Spleen (tissue), 13 donors: ENCODE results near the gene IFT172. TPM values are rescaled to one million over a fixed set of nuclear protein-coding genes. Genes with fewer than 3 reads are reported as not detected.
"Not testable (repeated sequence)": the region's sequence is repeated elsewhere in the genome, so short reads cannot be mapped to it uniquely, and the experiment has no call there.

ENCODE experiments used
- DNase-seq: peaks from one replicate; pipeline ENCODE4 v3.0.0-alpha.2; 2020
- H3K27ac ChIP-seq, 8 donors: fragments of 200-600 bp; sonication (generic) in 7 of 8; 1 replicate in 4 of 8; 2 replicates in 4 of 8; pipeline versions ENCODE4 v1.5.0 to v1.8.0; 2016 to 2021; ENCODE audit warnings: inconsistent platforms in 4 of 8, mild to moderate bottlenecking in 4 of 8, moderate library complexity in 1 of 8
- H3K27me3 ChIP-seq, 7 donors: fragments of 200-600 bp; sonication (generic) in 6 of 7; replicated peaks in 1 of 7; 1 replicate in 4 of 7; 2 replicates in 3 of 7; pipeline versions ENCODE4 v1.5.0 to v1.8.0; 2016 to 2021; ENCODE audit warnings: inconsistent platforms in 3 of 7, mild to moderate bottlenecking in 1 of 7
- H3K36me3 ChIP-seq, 6 donors: fragments of 200-600 bp; sonication (generic) in 5 of 6; 1 replicate in 4 of 6; 2 replicates in 2 of 6; pipeline versions ENCODE4 v1.5.0 to v1.8.0; 2016 to 2021; ENCODE audit warnings: inconsistent platforms in 2 of 6
- H3K4me1 ChIP-seq, 6 donors: fragments of 200-600 bp; sonication (generic) in 5 of 6; 1 replicate in 3 of 6; 2 replicates in 3 of 6; pipeline versions ENCODE4 v1.5.0 to v1.8.0; 2016 to 2021; ENCODE audit warnings: inconsistent platforms in 3 of 6
- H3K4me3 ChIP-seq, 8 donors: fragments of 200-600 bp; sonication (generic) in 7 of 8; 1 replicate in 4 of 8; 2 replicates in 4 of 8; pipeline versions ENCODE4 v1.5.0 to v1.8.0; 2016 to 2021; ENCODE audit warnings: inconsistent platforms in 4 of 8, mild to moderate bottlenecking in 4 of 8, moderate library complexity in 2 of 8
- H3K9me3 ChIP-seq, 8 donors: fragments of 200-600 bp; sonication (generic) in 7 of 8; 1 replicate in 4 of 8; 2 replicates in 4 of 8; pipeline versions ENCODE4 v1.5.0 to v1.8.0; 2016 to 2021; ENCODE audit warnings: inconsistent platforms in 4 of 8
- CTCF ChIP-seq, 11 experiments: fragments of 200-600 bp in 7 of 11; fragments of 450-650 bp in 4 of 11; sonication (generic) in 4 of 11; IDR thresholded peaks in 8 of 11; conservative IDR thresholded peaks in 3 of 11; 1 replicate in 7 of 11; 2 replicates in 4 of 11; pipeline versions ENCODE4 v1.4.0 to v1.8.0; 2016 to 2021; ENCODE audit warnings: antibody characterized with exemption in 11 of 11, inconsistent platforms in 4 of 11, mild to moderate bottlenecking in 1 of 11
- POLR2A ChIP-seq, 3 donors: fragments of 450-650 bp; IDR thresholded peaks; one replicate each; pipeline ENCODE4 v1.5.1; 2017; ENCODE audit warnings: antibody characterized with exemption in 3 of 3, mild to moderate bottlenecking in 1 of 3
- POLR2AphosphoS5 ChIP-seq, 3 donors: sonication (generic); formaldehyde crosslinking; IDR thresholded peaks; one replicate each; pipeline ENCODE4 v1.5.1; 2017; ENCODE audit warnings: antibody characterized with exemption in 3 of 3
- WGBS, 5 donors: extraction: QIAGEN DNeasy Blood & Tissue Kit in 3 of 5; methylation state at CpG; one replicate each; pipeline versions ENCODE4 v1.1.5 to v1.1.7; 2013 to 2018; 5-methylcytosine and 5-hydroxymethylcytosine counted together
- intact Hi-C: fragments of 100-400 bp; cut with DNase I; formaldehyde crosslinking; loops from one replicate; pipeline ENCODE4 v1.15.0; 2023; ENCODE audit warnings: low total_unique reads
- long read RNA-seq, 2 donors: transcript quantifications; one replicate each; lab custom pipeline, GENCODE V29; 2026
- polyA plus RNA-seq, 3 donors: library from polyadenylated mRNA; stranded (reverse); fragments of 200-250 nt; gene quantifications; one replicate each; pipeline ENCODE4 v1.2.1, GENCODE V29; 2013
- total RNA-seq, 7 donors: library from RNA; depleted of rRNA in 3 of 7; stranded (reverse); fragments of >200 nt in 3 of 7; fragmentation: NEBNext Ultra II Directional in 4 of 7; extraction: Animal tissue kit (Norgen Biotek cat#: 25700) in 4 of 7; gene quantifications; one replicate each; pipeline versions ENCODE4 v1.1.0 to v1.2.1, GENCODE V29; 2016 to 2021
- donor health status: healthy with polysubstance abuse.
- donor health status: DM: no; HTN: no; CAD: no; lungs with moderate emphysema.
- donor health status: DM: no; HTN: no; CAD: no.
- donor health status: Bipolar disorder and iron deficiency.
- donor health status: healthy.
- donor health status: DM: no; HTN: no; CAD: no.
- donor health status: DM: yes; HTN: yes; CAD: no.

IFT172 gene
- total RNA-seq (10 to 100 TPM; 25.1 to 44.3 (median 34.5) TPM), polyA plus RNA-seq (10 to 100 TPM; 14.4 to 48.4 (median 36.1) TPM)
- long read RNA-seq, donor 1, partial matches to known transcripts = 0 of 1 reads
- long read RNA-seq, donor 1, other reads (novel, unspliced or antisense) = 0 of 1 reads
- long read RNA-seq, donor 2 = 0 reads

- DNase-seq = peak; percentile 99
- WGBS, 5 donors = 8 to 11% (median 9%) methylated on average over 40 to 43 of the region's 43 CpGs
- Histone ChIP-seq H3K4me1 (peaks cover 10 to 60% (median 37%) of the 10 kb centered on the region in 6 donors), H3K27ac (peak within 1 kb of the TSS in 7 of 8 donors; percentile 58 to 84 (median 74)), H3K9me3 (no peaks in the 10 kb centered on the region), H3K4me3 (peak within 1 kb of the TSS; percentile 54 to 78 (median 63)), H3K36me3 (peaks cover 0 to 7% (median 0%) of the 10 kb centered on the region in 6 donors), H3K27me3 (peaks cover 0 to 16% (median 8%) of the 10 kb centered on the region in 7 donors)
- intact Hi-C loops = no loop called here
- peak; percentile 92 to 96 (median 93) for TF ChIP-seq POLR2AphosphoS5 (IDR thresholded peaks at IDR 0.05)
- peak in 1 of 11 experiments; percentile 32 for TF ChIP-seq CTCF (IDR thresholded peaks at IDR 0.05 in 8 of 11, conservative IDR thresholded peaks at IDR 0.05 in 3 of 11)
- peak in 2 of 3 donors; percentile 38 to 54 for TF ChIP-seq POLR2A (IDR thresholded peaks at IDR 0.05)
These were observed at the start of gene IFT172 for GRCh38 chr2:27489498-27490397. TSS of gene IFT172 (minus strand) at chr2:27489743. CDS start at chr2:27489653, 90 bp downstream.

GRCh38 chr2:27538839-27539450, 49.4 kb upstream of the IFT172 start:
- H3K36me3 ChIP-seq, H3K9me3 ChIP-seq, H3K27me3 ChIP-seq, DNase-seq, H3K4me3 ChIP-seq, H3K4me1 ChIP-seq, intact Hi-C loops, H3K27ac ChIP-seq: not testable (repeated sequence)
- 0 to 77% (median 62%) methylated on average over 1 to 5 of the region's 6 CpGs for WGBS, 5 donors

- TF ChIP-seq POLR2A (IDR thresholded peaks at IDR 0.05) (no peak), POLR2AphosphoS5 (IDR thresholded peaks at IDR 0.05) (no peak), CTCF (IDR thresholded peaks at IDR 0.05 in 8 of 11, conservative IDR thresholded peaks at IDR 0.05 in 3 of 11) (no peak)
- 63 to 80% (median 68%) methylated on average over 4 of the region's 4 CpGs for WGBS, 5 donors
These were observed 47.7 kb upstream of the IFT172 start for GRCh38 chr2:27537287-27537686.

GRCh38 chr2:27531983-27532382, 42.4 kb upstream of the IFT172 start:
- H3K36me3 ChIP-seq = no peaks in the 10 kb centered on the region
- H3K27me3 ChIP-seq = no peaks in the 10 kb centered on the region
- no peak for DNase-seq
- H3K4me1 ChIP-seq = no peaks in the 10 kb centered on the region
- intact Hi-C loops = no loop called here
- 84 to 98% (median 91%) methylated on average over 2 of the region's 2 CpGs for WGBS, 5 donors
- H3K27ac ChIP-seq = no peak overlapping the region
- H3K4me3 ChIP-seq = no peak overlapping the region
- TF ChIP-seq CTCF (IDR thresholded peaks at IDR 0.05 in 8 of 11, conservative IDR thresholded peaks at IDR 0.05 in 3 of 11) (no peak), POLR2AphosphoS5 (IDR thresholded peaks at IDR 0.05) (no peak), POLR2A (IDR thresholded peaks at IDR 0.05) (no peak)
- H3K9me3 ChIP-seq = no peaks in the 10 kb centered on the region

More at GRCh38 chr2:27537287-27537686, 47.7 kb upstream of the IFT172 start:
- no peak overlapping the region for H3K27ac ChIP-seq
- H3K4me1 ChIP-seq = no peaks in the 10 kb centered on the region
- H3K36me3 ChIP-seq = no peaks in the 10 kb centered on the region
- no peaks in the 10 kb centered on the region for H3K9me3 ChIP-seq
- no peaks in the 10 kb centered on the region for H3K27me3 ChIP-seq
- intact Hi-C loops = no loop called here
- H3K4me3 ChIP-seq = no peak overlapping the region
- DNase-seq = no peak
